ENCODE results near the gene TNFRSF13B. TPM values are rescaled to one million over a fixed set of nuclear protein-coding genes. Genes with fewer than 3 reads are reported as not detected.

TNFRSF13B gene
- total RNA-seq, 1 donor from 2014 or later: not detected

- Histone ChIP-seq H3K9me3 (no peaks in the 10 kb centered on the region), H3K27ac (no peak overlapping the region), H3K27me3 (no peaks in the 10 kb centered on the region), H3K4me3 (no peak overlapping the region), H3K36me3 (no peaks in the 10 kb centered on the region), H3K4me1 (no peaks in the 10 kb centered on the region)
- TF ChIP-seq, protein P1, sequence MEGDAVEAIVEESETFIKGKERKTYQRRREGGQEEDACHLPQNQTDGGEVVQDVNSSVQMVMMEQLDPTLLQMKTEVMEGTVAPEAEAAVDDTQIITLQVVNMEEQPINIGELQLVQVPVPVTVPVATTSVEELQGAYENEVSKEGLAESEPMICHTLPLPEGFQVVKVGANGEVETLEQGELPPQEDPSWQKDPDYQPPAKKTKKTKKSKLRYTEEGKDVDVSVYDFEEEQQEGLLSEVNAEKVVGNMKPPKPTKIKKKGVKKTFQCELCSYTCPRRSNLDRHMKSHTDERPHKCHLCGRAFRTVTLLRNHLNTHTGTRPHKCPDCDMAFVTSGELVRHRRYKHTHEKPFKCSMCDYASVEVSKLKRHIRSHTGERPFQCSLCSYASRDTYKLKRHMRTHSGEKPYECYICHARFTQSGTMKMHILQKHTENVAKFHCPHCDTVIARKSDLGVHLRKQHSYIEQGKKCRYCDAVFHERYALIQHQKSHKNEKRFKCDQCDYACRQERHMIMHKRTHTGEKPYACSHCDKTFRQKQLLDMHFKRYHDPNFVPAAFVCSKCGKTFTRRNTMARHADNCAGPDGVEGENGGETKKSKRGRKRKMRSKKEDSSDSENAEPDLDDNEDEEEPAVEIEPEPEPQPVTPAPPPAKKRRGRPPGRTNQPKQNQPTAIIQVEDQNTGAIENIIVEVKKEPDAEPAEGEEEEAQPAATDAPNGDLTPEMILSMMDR (IDR thresholded peaks at IDR 0.05): no peak
- intact Hi-C loops (cut with DNase I): no loop called here
- peak in 1 of 2 donors; percentile 54 for DNase-seq (ENCODE audit: low spot score in 2 of 2)
Observed at GRCh38 chr17:16940116-16940881, 31.6 kb downstream of the TNFRSF13B start.

- Histone ChIP-seq H3K27me3 (no peaks in the 10 kb centered on the region), H3K4me1 (no peaks in the 10 kb centered on the region), H3K4me3 (no peak overlapping the region), H3K36me3 (no peaks in the 10 kb centered on the region), H3K27ac (no peak overlapping the region), H3K9me3 (no peaks in the 10 kb centered on the region)
- TF ChIP-seq, protein P1 (IDR thresholded peaks at IDR 0.05): no peak
- peak in 1 of 2 donors; percentile 48 for DNase-seq (ENCODE audit: low spot score in 2 of 2)
- intact Hi-C loops (cut with DNase I): no loop called here
Observed at GRCh38 chr17:16939606-16940115, 32.3 kb downstream of the TNFRSF13B start.

GRCh38 chr17:16939208-16939576 is 32.7 kb downstream of the TNFRSF13B start:
- intact Hi-C loops (cut with DNase I): no loop called here
- H3K4me1 ChIP-seq: no peaks in the 10 kb centered on the region
- TF ChIP-seq, protein P1 (IDR thresholded peaks at IDR 0.05): no peak

DNA sequence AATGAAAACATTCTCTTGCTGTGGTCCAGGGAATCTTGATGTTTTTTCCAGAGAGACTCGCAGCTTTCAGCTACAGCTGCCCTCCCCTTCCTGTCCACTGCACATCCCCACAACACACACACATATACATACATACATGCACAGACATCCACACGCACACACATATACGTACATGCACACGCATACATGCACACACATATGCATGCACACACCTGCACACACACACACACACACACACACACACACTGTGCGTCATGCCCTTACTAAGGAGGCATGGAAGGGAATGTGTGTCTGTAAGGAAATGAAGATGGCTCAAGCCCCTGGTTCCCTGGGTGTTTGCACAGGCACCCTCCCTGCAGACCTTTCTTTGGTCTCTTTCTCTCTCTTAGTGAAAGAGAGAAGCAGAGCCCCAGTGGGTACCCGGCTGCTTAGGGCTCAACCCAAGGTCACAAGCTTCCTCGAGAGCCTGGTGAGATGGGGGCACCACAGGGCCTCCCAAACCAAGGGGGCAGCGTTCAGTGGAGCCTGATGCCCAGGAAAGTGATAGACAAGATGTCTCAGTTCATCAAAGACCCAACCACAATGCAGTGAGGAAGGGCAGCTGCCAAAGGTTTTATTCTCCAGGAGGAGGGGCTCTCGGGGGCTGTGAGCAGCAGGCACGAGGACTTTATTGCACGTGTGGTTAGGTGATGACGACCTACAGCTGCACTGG is 33.3 kb downstream of the TNFRSF13B start:
- Histone ChIP-seq H3K4me1 (no peaks in the 10 kb centered on the region), H3K4me3 (no peak overlapping the region), H3K27ac (no peak overlapping the region), H3K27me3 (no peaks in the 10 kb centered on the region), H3K36me3 (no peaks in the 10 kb centered on the region), H3K9me3 (no peaks in the 10 kb centered on the region)
- intact Hi-C loops (cut with DNase I): no loop called here
- peak in 1 of 2 donors; percentile 55 for DNase-seq (ENCODE audit: low spot score in 2 of 2)
- TF ChIP-seq, protein P1 (IDR thresholded peaks at IDR 0.05): no peak

More at GRCh38 chr17:16939208-16939576, 32.7 kb downstream of the TNFRSF13B start:
- no peak overlapping the region for H3K27ac ChIP-seq
- H3K27me3 ChIP-seq: no peaks in the 10 kb centered on the region
- no peak for DNase-seq (ENCODE audit: low spot score in 2 of 2)
- H3K36me3 ChIP-seq: no peaks in the 10 kb centered on the region
- H3K9me3 ChIP-seq: no peaks in the 10 kb centered on the region
- H3K4me3 ChIP-seq: no peak overlapping the region

DNA sequence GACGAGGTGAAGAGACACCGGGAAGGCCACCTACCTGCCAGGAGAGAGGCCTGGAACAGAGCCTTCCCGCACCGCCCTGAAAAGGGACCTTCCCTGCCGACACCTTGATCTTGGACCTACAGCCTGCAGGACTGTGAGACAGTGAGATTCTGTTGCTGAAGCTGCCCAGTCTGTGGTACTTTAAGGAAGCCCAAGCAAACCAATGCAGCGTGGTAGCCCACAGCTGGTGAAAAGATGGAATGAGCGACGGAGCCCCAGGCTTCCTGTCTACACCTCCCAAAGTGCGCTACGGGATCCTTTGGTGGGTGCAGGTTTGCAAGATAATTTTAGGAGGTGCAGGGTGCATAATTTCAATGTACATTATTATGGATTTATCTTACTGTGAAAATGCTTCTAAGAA is 33.9 kb downstream of the TNFRSF13B start:
- DNase-seq (ENCODE audit: low spot score in 2 of 2): peak in 1 of 2 donors; percentile 22
- H3K36me3 ChIP-seq: no peaks in the 10 kb centered on the region

More for the DNA sequence above, 33.9 kb downstream of the TNFRSF13B start:
- intact Hi-C loops (cut with DNase I): no loop called here
- Histone ChIP-seq H3K27me3 (no peaks in the 10 kb centered on the region), H3K27ac (no peak overlapping the region), H3K9me3 (no peaks in the 10 kb centered on the region), H3K4me1 (no peaks in the 10 kb centered on the region), H3K4me3 (no peak overlapping the region)
- TF ChIP-seq, protein P1 (IDR thresholded peaks at IDR 0.05): no peak
